PC-3 (cell line): ENCODE measurements around the gene ARHGEF18. TPM values are rescaled to one million over a fixed set of nuclear protein-coding genes. Genes with fewer than 3 reads are reported as not detected.

Experiments
- ATAC-seq: fragments of 200-7000 bp; cut with Tn5 transposase; 2 replicates; pipeline ENCODE4 v1.9.1; 2020; ENCODE audit warnings: mild to moderate bottlenecking, moderate library complexity
- BruUV-seq: library from RNA; stranded (reverse); fragments of 400-500 nt; replicated peaks from 2 replicates; lab custom pipeline; 2021; lab: Mats Ljungman, UMichigan
- CTCF ChIA-PET: fragments of 300-600 bp; sonication (Branson Sonifier 250); formaldehyde crosslinking; loops from one replicate; lab custom pipeline; 2022; ENCODE audit warnings: antibody characterized with exemption; lab: Charles Lee
- POLR2A ChIA-PET: fragments of 300-600 bp; sonication (Branson Sonifier 250); formaldehyde crosslinking; loops from one replicate; lab custom pipeline; 2022; ENCODE audit warnings: antibody characterized with exemption; ENCODE audit not compliant: unreplicated experiment; lab: Charles Lee
- DNase-seq: peaks from one replicate; pipeline ENCODE4 v3.0.0-alpha.2; 2015
- H2AFZ ChIP-seq: fragments of 300-600 bp; sonication (generic); 2 replicates; pipeline ENCODE4 v1.6.0; 2016; ENCODE audit warnings: antibody characterized with exemption, low read length
- H3F3A ChIP-seq: fragments of 300-600 bp; sonication (generic); one replicate; pipeline ENCODE4 v1.6.0; 2017; ENCODE audit warnings: antibody characterized with exemption, low read length, control low read depth, mild to moderate bottlenecking; ENCODE audit not compliant: unreplicated experiment
- H3K27ac ChIP-seq: fragments of 300-600 bp; sonication (generic); 2 replicates; pipeline ENCODE4 v1.5.1; 2016; ENCODE audit warnings: mild to moderate bottlenecking, low read length
- H3K27me3 ChIP-seq: fragments of 300-600 bp; sonication (generic); 2 replicates; pipeline ENCODE4 v1.6.1; 2016; ENCODE audit warnings: low read length, mixed read lengths
- H3K36me3 ChIP-seq: fragments of 300-600 bp; sonication (generic); 2 replicates; pipeline ENCODE4 v1.6.1; 2016; ENCODE audit warnings: low read depth, mixed run types, low read length, mixed read lengths
- H3K4me1 ChIP-seq: fragments of 300-600 bp; sonication (generic); 2 replicates; pipeline ENCODE4 v1.5.1; 2016; ENCODE audit warnings: low read length; ENCODE audit not compliant: insufficient read depth
- H3K4me2 ChIP-seq: fragments of 300-600 bp; sonication (generic); 2 replicates; pipeline ENCODE4 v1.6.0; 2016; ENCODE audit warnings: low read length
- H3K4me3 ChIP-seq: fragments of 300-600 bp; sonication (generic); 2 replicates; pipeline ENCODE4 v1.5.1; 2016; ENCODE audit warnings: mild to moderate bottlenecking, low read length, mixed read lengths
- H3K79me2 ChIP-seq: fragments of 300-600 bp; sonication (generic); 2 replicates; pipeline ENCODE4 v1.6.1; 2017; ENCODE audit warnings: low read length, mixed read lengths
- H3K9ac ChIP-seq: fragments of 300-600 bp; sonication (generic); 2 replicates; pipeline ENCODE4 v1.6.0; 2016; ENCODE audit warnings: mild to moderate bottlenecking, low read length
- H3K9me2 ChIP-seq: fragments of 300-600 bp; sonication (generic); replicated peaks from 2 replicates; pipeline ENCODE4 v1.6.1; 2016; ENCODE audit warnings: mixed run types, low read length, mixed read lengths
- H3K9me3 ChIP-seq: fragments of 300-600 bp; sonication (generic); 2 replicates; pipeline ENCODE4 v1.6.1; 2016; ENCODE audit warnings: low read length, mixed read lengths
- H4K20me1 ChIP-seq: fragments of 300-600 bp; sonication (generic); 2 replicates; pipeline ENCODE4 v1.6.1; 2016; ENCODE audit warnings: low read length, mixed read lengths
- CTCF ChIP-seq: fragments of 300-600 bp; sonication (generic); conservative IDR thresholded peaks from 2 replicates; pipeline ENCODE4 v1.5.1; 2017; ENCODE audit warnings: antibody characterized with exemption, low read depth, mild to moderate bottlenecking, low read length
- EZH2 ChIP-seq: fragments of 300-600 bp; sonication (generic); IDR thresholded peaks from one replicate; pipeline ENCODE4 v1.6.1; 2017; ENCODE audit warnings: antibody characterized with exemption, mild to moderate bottlenecking, low read length; ENCODE audit not compliant: unreplicated experiment
- EZH2phosphoT487 ChIP-seq: fragments of 300-600 bp; sonication (generic); IDR thresholded peaks from 2 replicates; pipeline ENCODE4 v1.6.1; 2018; ENCODE audit warnings: mild to moderate bottlenecking, antibody characterized with exemption, low read length, borderline replicate concordance
- intact Hi-C: fragments of 100-400 bp; cut with micrococcal nuclease; formaldehyde crosslinking; loops from 2 replicates; pipeline ENCODE4 v1.9.0; 2023
- total RNA-seq: library from RNA; depleted of rRNA; stranded (reverse); fragments of >200 nt; gene quantifications from 2 replicates; pipeline ENCODE4 v1.2.3, GENCODE V29; 2014

The ARHGEF18 gene
- total RNA-seq, 1 experiment from 2014 or later, result 65.1 TPM

DNA sequence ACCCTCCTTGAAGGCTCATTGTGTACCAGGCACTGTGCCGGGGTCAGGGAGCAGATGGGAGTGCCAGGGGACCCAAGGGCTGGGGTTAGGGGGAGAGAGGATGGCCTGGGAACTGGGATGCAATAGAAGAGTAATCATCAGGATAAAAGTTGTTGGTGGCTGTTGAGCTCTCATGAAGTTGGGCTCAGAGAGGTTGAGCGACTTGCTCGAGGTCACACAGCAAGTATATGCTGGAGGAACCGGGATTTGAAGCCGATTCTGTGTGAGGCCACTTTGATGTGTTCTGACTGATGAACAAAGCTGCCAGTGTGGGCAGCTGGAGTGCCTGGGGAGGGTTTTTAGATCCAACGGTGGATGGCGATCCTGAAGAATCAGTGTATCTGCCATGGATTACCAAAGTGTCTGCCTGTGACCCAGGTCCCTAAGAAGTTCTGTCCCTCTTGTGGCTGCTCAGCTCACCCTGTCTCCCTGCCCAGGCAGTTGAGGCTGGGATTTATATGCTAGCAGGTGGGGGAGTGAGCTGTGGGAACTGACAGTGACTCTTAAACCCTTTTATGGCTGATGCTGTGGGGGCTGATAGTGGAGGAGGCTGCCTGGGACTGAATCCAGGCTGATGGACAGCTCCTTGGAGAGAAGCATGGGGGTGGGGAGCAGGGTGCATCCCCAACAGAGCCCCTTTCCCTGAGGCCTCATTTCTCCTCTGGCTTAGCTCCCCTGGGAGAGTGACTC lies 8.3 kb downstream of the ARHGEF18 start:
- Histone ChIP-seq H2AFZ (no peak overlapping the region), H3K9me2 (no peaks in the 10 kb centered on the region; the same call in 1 of the 2 replicates), H3F3A (no peaks in the 10 kb centered on the region), H3K9ac (no peak overlapping the region), H3K79me2 (no peaks in the 10 kb centered on the region), H3K9me3 (no peaks in the 10 kb centered on the region), H3K27ac (no peak overlapping the region), H3K36me3 (no peaks in the 10 kb centered on the region), H3K4me3 (no peak overlapping the region), H4K20me1 (no peaks in the 10 kb centered on the region), H3K4me2 (no peak overlapping the region), H3K4me1 (0 out of 2 replicates have a peak, but pooled peaks cover 3% of the 10 kb centered on the region), H3K27me3 (no peaks in the 10 kb centered on the region)
- ChIA-PET POLR2A (no interaction called here), CTCF (interaction anchor here (0.6 kb wide), 1 partner anchor 243 kb away, joined by 6 read pairs; no protein-coding TSS in a partner anchor)
- intact Hi-C loops, result no loop called here
- ATAC-seq, result no peak
- no peak for DNase-seq
- no TSS peak for BruUV-seq
- TF ChIP-seq CTCF, result no peak
- TF ChIP-seq EZH2, result no peak
- TF ChIP-seq EZH2phosphoT487, result no peak

- POLR2A ChIA-PET, result no interaction called here
Observed at GRCh38 chr19:7358102-7358597, 9.4 kb downstream of the ARHGEF18 start.

More at GRCh38 chr19:7358102-7358597, 9.4 kb downstream of the ARHGEF18 start:
- intact Hi-C loops, result no loop called here
- ATAC-seq, result no peak
- BruUV-seq, result no TSS peak
- Histone ChIP-seq H3K9ac (no peak overlapping the region), H2AFZ (no peak overlapping the region), H3K9me2 (no peaks in the 10 kb centered on the region; the same call in 1 of the 2 replicates), H3K27ac (no peak overlapping the region), H3K36me3 (no peaks in the 10 kb centered on the region), H3K9me3 (no peaks in the 10 kb centered on the region), H4K20me1 (no peaks in the 10 kb centered on the region), H3K4me1 (0 out of 2 replicates have a peak, but pooled peaks cover 3% of the 10 kb centered on the region), H3K4me2 (no peak overlapping the region), H3K79me2 (no peaks in the 10 kb centered on the region), H3K4me3 (no peak overlapping the region), H3F3A (no peaks in the 10 kb centered on the region), H3K27me3 (0 out of 2 replicates have a peak, but pooled peaks cover 2% of the 10 kb centered on the region)
- CTCF ChIA-PET, result no interaction called here
- no peak for TF ChIP-seq CTCF
- TF ChIP-seq EZH2phosphoT487, result no peak
- TF ChIP-seq EZH2, result no peak
- DNase-seq, result no peak
